ENCODE data around the gene FAM234A.
"Not testable (repeated sequence)": the region's sequence is repeated elsewhere in the genome, so short reads cannot be mapped to it uniquely, and the experiment has no call there.

The FAM234A gene

GRCh38 chr16:229731-230281 is 4.8 kb upstream of the FAM234A start:
- no peak for DNase-seq (ENCODE audit: low read depth, low spot score)

GRCh38 chr16:230351-230750 is 4.3 kb upstream of the FAM234A start:
- not testable (repeated sequence) for H3K27ac ChIP-seq; DNase-seq (ENCODE audit: low read depth, low spot score)

More at GRCh38 chr16:229731-230281, 4.8 kb upstream of the FAM234A start:
- no peak overlapping the region for H3K27ac ChIP-seq

- H3K27ac ChIP-seq: no peak overlapping the region
- DNase-seq (ENCODE audit: low read depth, low spot score): no peak
Observed at GRCh38 chr16:230949-231348, 3.7 kb upstream of the FAM234A start.

- H3K27ac ChIP-seq: no peak overlapping the region
- no peak for DNase-seq (ENCODE audit: low read depth, low spot score)
Observed at GRCh38 chr16:239948-240277, 5.3 kb downstream of the FAM234A start.

- H3K27ac ChIP-seq: no peak overlapping the region
- DNase-seq (ENCODE audit: low read depth, low spot score): no peak
Observed at GRCh38 chr16:240559-240958, 5.9 kb downstream of the FAM234A start.

- no peak for DNase-seq (ENCODE audit: low read depth, low spot score)
- H3K27ac ChIP-seq: no peak overlapping the region
Observed at GRCh38 chr16:242281-242680, 7.7 kb downstream of the FAM234A start.

GRCh38 chr16:243348-243747 is 8.7 kb downstream of the FAM234A start:
- DNase-seq (ENCODE audit: low read depth, low spot score): no peak

GRCh38 chr16:245105-245504 is 10.5 kb downstream of the FAM234A start:
- DNase-seq (ENCODE audit: low read depth, low spot score): no peak

More at GRCh38 chr16:243348-243747, 8.7 kb downstream of the FAM234A start:
- H3K27ac ChIP-seq: no peak overlapping the region

GRCh38 chr16:247027-247426 is 12.4 kb downstream of the FAM234A start:
- DNase-seq (ENCODE audit: low read depth, low spot score): no peak
- no peak overlapping the region for H3K27ac ChIP-seq

More at GRCh38 chr16:245105-245504, 10.5 kb downstream of the FAM234A start:
- H3K27ac ChIP-seq: no peak overlapping the region

- no peak for DNase-seq (ENCODE audit: low read depth, low spot score)
- H3K27ac ChIP-seq: no peak overlapping the region
Observed at GRCh38 chr16:249431-249830, 14.8 kb downstream of the FAM234A start.

GRCh38 chr16:252366-253337 is 18.0 kb downstream of the FAM234A start:
- no peak for DNase-seq (ENCODE audit: low read depth, low spot score)
- no peak overlapping the region for H3K27ac ChIP-seq

- no peak overlapping the region for H3K27ac ChIP-seq
- no peak for DNase-seq (ENCODE audit: low read depth, low spot score)
Observed at GRCh38 chr16:253833-254232, 19.2 kb downstream of the FAM234A start.

GRCh38 chr16:254461-254860 is 19.8 kb downstream of the FAM234A start:
- DNase-seq (ENCODE audit: low read depth, low spot score): no peak
- no peak overlapping the region for H3K27ac ChIP-seq

GRCh38 chr16:255183-255582 is 20.6 kb downstream of the FAM234A start:
- H3K27ac ChIP-seq: no peak overlapping the region
- no peak for DNase-seq (ENCODE audit: low read depth, low spot score)

GRCh38 chr16:258091-258490 is 23.5 kb downstream of the FAM234A start:
- not testable (repeated sequence) for H3K27ac ChIP-seq; DNase-seq (ENCODE audit: low read depth, low spot score)

GRCh38 chr16:259226-259625 is 24.6 kb downstream of the FAM234A start:
- DNase-seq (ENCODE audit: low read depth, low spot score): no peak
- no peak overlapping the region for H3K27ac ChIP-seq

GRCh38 chr16:259814-260253 is 25.2 kb downstream of the FAM234A start:
- DNase-seq (ENCODE audit: low read depth, low spot score): no peak
- no peak overlapping the region for H3K27ac ChIP-seq

- DNase-seq (ENCODE audit: low read depth, low spot score): no peak
- no peak overlapping the region for H3K27ac ChIP-seq
Observed at GRCh38 chr16:260326-260725, 25.7 kb downstream of the FAM234A start.

GRCh38 chr16:261031-261691 is 26.5 kb downstream of the FAM234A start:
- H3K27ac ChIP-seq: no peak overlapping the region
- no peak for DNase-seq (ENCODE audit: low read depth, low spot score)

GRCh38 chr16:262121-262745 is 27.6 kb downstream of the FAM234A start:
- DNase-seq (ENCODE audit: low read depth, low spot score): no peak

More at GRCh38 chr16:262121-262745, 27.6 kb downstream of the FAM234A start:
- H3K27ac ChIP-seq: no peak overlapping the region
